GM18861 (cell line): ENCODE measurements around the gene MIER1.
"Not testable (repeated sequence)": the region's sequence is repeated elsewhere in the genome, so short reads cannot be mapped to it uniquely, and the experiment has no call there.

Experiments
- ATAC-seq: cut with Tn5 transposase; IDR thresholded peaks from one replicate; pipeline ENCODE4 v1.9.1; 2021; ENCODE audit not compliant: unreplicated experiment

MIER1 gene

DNA sequence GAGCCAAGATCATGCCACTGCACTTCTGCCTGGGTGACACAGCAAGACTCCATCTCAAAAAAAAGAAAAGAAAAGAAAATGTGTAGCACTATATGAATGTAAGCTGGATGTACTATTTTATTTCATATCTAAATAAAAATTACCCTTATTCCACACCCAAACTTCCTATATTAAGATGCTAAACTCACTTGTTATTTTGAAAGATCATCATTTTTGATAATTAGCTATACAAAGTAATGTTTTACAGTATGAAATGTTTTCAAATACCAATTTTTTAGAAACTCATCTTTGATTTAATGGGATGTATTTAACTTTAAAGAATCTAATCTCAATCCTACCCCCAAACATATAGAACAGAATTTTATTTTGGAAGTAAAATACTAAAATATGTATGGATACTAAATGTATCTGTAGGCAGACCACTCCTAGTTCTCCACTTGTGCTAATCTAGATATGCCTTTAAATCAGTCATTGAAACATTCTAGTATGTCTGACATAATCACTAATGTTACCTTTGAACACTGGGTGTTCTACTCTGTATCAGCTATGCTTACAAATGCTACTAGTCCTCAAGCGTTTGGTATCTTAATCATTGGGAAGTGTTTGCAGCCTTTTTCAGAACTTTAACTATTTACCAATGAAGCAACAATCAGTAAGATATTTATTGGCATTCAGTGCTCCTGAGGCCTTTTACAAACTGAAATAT, 12.9 kb downstream of the MIER1 start:
- no peak for ATAC-seq

DNA sequence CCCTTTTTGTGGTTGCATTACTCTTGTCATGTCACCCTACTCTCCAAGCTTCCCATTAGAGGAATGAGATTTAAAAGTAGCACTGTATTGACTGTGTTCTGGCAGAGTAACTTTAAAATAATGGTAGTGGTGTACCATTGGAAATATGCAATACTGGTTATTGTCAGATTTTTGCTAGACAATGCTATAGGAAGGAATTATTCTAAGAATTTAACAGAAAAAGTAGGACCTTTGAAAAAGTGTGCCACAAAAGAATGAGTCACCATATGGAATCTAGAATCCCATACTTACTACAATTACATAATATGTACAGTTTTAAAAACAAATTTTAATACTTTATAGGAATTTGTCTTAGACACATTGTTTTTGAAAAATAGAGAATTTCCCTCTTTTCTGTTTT, 13.8 kb downstream of the MIER1 start:
- no peak for ATAC-seq

DNA sequence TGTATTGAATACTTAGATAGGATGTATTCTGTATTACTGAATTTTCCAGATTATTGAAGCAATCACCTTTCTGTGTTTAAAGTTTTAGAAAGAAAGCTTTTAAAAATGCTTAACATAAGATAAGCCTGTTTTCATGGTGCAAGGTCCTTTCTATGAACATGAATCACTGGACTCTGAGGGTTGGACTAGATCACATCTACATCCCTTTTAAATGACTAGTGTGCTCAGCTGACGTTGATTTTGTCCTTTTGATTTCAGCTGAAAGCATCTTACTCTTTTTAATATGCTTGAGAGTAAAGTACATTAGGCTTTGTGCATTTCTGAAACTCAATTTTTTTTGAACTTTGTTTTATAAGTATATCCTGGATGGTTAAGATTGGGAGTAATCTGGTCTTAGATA, 16.2 kb downstream of the MIER1 start:
- no peak for ATAC-seq

DNA sequence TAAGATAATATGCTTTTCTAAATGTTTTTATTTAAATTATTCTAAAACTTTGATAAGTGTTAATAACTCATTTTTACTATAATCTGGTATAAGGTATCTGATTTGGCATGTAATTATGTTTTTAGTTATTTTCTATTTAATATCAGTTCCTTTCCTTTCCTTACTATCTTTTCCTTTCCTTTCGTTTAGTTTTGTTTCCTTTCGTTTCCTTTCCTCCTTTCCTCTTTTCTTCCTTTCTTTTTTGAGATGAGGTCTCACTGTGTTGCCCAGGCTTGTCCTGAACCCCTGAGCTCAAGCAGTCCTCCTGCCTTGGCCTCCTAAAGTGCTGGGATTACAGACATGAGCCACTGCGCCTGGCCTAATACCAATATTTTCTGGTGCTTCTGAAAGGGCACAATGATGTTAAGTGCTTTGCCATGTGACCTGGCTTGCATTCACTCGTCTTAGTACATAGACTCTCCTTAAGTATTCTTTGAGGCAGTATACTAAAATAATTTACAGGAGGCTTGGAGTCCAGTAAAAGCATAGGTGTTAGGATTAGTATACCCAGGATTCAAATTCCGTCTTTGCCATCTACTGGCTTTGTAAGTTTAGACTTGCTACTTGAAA, 18.7 kb downstream of the MIER1 start:
- ATAC-seq = no peak

DNA sequence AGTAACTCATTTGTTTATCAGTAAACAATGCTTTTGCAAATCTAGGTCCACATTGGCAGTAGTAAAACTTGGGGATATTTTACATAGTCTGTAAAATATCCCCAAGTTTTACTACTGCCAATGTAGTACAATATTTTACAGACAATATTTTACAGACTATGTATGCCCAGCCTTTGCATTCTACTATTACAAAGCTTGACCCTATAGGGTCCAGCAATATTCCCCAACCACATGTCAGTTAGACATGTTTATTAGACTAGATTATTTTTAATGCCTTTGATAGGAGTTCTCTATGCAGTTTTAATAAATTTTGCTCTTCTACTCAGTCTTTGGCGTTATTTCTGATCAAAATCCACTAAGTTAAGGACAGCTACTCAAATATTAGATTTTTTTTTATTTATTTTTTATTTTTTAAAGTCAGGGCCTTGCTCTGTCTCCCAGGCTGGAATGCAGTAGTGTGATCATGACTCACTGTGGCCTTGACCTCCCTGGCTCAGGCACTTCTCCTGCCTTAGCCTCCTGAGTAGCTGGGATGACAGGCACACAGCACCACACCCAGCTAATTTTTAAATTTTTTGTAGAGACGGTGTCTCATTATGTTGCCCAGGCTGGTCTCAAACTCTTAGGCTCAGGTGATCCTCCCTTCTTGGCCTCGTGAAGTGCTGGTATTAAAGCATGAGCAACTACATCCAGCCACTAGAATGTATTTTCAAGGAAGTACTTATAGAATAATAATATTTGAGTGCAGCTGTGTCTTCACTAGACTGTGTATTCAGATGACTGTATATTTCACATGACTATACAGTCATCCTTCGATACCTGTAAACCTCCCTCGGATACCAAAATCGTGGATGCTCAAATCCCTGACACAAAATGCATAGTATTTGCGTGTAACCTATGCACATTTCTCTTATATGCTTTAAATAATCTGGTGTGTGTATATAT, 19.8 kb downstream of the MIER1 start:
- no peak for ATAC-seq

DNA sequence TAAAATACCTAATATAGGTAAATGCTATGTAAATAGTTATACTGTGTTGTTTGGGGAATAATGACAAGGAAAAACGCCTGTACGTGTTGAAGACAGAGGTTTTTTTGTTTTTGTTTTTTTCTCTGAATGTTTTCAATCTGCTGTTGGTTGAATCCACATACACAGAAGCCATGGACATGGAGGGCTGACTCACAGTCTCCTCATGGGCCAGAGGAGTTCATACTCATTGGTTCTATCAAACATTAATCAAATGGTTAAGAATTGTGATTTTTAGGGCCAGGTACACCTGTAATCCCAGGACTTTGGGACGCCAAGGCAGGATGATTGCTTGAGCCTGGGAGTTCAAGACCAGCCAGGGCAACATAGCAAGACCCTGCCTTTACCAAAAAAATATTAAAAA, 20.5 kb downstream of the MIER1 start:
- no peak for ATAC-seq

DNA sequence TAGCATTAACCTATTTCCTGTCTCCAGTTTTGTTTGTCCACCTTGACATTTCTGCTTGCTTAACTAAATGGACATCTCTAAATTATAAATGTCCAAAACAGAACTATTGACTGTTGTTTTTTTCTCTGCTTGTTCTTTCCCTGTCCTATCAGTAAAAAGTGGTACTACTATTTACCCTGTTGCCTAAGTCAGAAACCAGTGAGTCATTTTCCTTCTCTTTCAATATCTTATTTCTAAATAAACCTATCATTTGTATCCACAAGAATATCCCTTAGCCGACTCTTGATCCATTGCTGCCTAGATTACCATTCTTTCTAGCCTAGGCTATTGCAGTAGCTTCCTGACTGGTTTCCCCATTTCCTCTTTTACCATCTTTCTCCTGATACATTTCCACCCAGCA, 22.5 kb downstream of the MIER1 start:
- no peak for ATAC-seq

DNA sequence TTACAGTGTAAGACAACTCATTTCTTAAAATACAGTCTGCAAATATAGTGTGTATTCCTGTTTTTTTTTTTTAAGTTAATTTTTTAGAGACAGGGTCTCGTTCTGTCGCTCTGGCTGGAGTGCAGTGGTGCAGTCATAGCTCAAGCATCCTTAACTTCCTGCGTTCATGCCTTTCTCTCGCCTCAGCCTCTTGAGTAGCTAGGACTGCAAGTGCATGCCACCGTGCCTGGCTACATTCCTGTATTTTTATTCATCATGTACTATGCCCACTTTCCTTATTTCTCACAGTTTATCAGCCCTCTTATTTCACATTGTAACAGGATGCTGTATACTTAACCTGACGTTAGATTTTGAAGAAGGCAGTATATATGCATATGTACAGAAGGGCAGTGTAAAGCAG, 26.7 kb downstream of the MIER1 start:
- no peak for ATAC-seq

DNA sequence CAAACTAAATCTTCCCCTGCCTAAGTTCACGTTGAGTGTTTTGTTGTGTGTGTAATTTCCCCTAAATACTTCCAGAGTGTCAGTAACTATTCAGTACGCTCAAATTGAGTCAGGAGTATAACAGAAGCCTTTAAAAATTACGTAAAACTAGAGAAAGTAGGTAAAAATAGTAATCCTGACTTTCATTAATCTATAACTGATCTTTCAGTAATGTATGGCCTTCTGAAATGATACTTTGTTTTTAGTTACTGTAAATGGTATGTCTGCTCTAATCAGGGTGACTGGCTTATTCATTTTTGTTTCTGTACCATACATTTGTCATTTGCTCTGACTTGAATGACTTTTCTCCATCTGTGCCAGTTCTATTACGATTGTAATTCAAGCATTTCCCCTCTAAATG, 29.4 kb downstream of the MIER1 start:
- ATAC-seq = peak; percentile 93

DNA sequence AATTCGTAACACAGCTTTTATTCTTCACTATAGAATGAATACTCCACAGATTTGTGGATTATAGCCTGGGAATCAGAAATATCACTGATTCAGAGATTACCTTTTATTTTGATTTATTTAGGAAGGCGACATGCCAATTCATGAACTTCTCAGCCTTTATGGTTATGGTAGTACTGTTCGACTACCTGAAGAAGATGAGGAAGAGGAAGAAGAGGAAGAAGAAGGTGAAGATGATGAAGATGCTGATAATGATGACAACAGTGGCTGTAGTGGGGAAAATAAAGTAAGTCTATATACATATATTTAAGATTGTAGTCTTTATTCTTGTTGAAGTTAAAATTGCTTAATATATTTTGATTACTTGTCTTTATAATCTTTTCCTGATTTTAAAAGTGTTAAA, 33.1 kb downstream of the MIER1 start:
- ATAC-seq = no peak

DNA sequence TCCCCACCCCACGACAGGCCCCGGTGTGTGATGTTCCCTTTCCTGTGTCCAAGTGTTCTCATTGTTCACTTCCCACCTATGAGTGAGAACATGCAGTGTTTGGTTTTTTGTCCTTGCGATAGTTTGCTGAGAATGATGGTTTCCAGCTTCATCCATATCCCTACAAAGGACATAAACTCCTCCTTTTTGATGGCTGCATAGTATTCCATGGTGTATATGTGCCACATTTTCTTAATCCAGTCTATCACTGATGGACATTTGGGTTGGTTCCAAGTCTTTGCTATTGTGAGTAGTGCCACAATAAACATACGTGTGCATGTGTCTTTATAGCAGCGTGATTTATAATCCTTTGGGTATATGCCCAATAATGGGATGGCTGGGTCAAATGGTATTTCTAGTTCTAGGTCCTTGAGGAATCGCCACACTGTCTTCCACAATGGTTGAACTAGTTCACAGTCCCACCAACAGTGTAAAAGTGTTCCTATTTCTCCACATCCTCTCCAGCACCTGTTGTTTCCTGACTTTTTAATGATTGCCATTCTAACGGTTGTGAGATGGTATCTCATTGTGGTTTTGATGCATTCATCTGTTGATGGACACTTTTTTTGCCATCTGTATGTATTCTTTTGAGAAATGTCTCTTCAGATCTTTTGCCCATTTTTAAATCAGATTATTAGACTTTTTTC, 41.5 kb downstream of the MIER1 start:
- not testable (repeated sequence) for ATAC-seq

DNA sequence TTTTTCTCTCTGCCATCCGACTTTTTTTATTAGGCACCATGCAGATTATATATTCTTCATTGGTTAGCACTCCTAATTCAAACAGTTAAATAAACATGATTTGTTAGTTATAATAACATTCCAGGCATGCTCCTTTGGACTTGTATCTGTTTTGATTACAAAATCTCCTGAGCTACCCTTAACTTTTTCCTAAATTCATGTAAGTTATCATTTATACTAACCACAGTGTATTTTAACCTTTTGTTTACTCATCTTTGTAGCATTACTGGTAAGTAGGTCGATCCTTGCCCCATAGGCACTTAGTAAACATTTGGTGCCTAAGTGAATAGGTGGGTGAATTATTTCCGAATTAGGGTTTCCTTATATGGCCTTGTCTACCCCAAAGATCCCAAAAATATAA, 43.8 kb downstream of the MIER1 start:
- no peak for ATAC-seq

DNA sequence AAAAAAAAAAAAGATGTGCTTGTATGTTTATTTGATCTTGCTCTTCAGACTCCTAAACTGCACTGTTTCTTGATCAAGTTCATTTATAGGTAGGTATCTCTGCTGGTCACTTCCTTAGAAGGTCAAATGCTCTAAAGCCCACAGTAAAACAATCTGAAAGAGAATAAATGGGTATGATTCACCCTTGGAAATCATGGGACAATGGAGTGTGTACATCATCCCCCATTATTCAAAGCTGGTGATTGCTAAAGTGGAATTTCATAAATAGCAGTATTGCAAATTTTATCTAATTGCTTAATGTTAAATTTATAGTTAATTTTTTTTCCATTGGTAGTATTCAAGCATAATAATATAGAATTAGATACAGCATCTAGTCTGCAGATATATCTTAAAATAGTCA, 53.4 kb downstream of the MIER1 start:
- ATAC-seq = no peak

DNA sequence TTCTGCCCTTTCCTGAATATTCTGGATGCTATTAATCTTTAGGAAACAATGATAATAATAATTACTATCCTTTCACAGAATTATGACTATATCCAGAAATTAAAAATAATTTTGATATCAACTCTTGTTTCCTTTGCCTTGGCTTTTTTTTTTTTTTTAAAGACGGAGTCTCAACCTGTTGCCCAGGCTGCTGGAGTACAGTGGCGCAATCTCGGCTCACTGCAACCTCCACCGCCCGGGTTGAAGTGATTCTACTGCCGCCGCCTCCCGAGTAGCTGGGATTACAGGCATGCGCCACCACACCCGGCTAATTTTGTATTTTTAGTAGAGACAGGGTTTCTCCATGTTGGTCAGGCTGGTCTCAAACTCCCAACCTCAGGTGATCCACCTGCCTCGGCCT, 54.8 kb downstream of the MIER1 start:
- not testable (repeated sequence) for ATAC-seq

DNA sequence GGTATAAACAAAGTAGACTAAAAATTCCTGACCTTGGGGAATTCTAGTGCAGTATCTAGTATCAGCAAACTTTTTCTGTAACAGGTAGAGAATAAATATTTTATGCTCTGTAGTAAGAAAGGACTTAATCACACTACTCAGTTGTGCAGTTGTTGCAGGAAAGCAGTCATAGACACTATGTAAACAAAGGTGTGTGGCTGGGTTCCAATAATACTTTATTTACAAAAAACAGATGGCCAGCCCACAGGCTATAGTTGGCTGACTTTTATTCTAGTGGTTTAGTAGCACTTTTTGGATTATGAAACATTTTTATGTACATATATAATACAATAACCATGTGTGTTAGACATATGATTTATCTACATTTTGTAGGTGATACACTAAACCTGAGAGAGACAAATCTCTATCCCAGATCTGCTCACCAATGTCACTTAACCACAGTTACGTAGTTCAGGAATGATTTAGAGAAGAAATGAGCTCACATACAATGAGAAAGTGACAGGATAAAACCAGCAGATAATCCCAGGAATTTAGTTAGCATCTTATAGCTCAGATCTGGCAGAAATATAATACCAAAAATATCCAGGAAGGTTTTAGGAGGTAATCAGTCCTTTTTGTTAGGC, 56.1 kb downstream of the MIER1 start:
- ATAC-seq = no peak

DNA sequence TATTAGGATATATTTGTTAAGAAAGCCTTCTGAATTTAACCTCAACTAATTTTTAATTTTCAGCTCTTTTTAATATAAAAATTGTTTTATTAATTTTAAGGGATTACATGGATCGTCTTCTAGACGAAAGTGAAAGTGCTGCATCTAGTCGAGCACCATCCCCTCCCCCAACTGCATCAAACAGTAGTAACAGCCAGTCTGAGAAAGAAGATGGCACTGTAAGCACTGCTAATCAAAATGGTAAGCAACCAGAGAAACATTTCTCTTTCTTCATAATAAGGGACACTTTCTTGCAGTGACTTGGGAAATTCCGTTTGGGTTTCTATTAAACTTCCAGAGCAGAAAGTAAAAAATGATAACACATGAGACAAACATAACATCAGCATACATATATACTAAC, 56.9 kb downstream of the MIER1 start:
- ATAC-seq = no peak

DNA sequence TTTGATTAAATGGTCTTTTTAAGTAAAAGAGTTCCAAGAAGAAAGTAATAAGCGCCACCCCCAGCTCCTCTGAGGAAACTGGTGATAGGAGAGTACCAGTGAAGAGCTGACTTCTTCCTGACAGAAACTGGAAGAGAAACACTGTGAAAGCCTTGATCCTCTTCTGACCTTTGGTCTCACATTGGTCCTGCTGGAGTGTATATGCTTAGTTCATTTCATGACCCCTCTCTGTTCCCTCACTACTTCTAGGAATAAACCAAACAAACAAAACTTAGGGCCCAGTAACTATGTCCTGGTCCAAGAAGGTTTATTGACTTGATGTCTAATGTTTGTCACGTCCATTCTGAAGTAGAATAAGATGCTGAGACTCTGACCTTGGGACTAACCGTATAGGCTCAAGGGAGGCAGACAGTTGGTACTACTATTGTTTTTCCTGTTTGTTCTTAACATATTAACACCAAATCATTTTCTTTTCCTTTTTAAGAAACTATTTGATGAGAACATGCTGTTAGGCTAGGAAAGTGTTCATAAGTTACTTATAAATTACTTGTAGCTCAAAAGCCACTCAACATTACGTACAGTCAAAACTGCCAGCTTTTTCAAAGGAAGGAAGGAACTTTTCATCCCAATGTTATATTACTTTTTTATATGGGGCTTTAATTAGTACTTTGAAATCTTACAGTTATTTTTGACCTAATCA, 57.9 kb downstream of the MIER1 start:
- peak; percentile 47 for ATAC-seq

DNA sequence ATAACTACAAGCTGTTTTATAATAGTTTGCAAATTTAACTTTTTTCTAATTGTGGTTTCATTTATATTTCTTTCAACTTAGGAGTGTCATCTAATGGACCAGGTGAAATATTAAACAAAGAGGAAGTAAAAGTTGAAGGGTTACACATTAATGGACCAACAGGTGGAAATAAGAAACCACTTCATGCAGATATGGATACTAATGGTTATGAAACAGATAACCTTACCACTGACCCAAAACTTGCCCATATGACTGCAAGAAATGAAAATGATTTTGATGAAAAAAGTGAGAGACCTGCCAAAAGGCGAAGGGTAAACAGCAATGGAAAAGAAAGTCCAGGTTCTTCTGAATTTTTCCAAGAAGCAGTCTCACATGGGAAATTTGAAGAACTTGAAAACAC, 59.7 kb downstream of the MIER1 start:
- peak; percentile 86 for ATAC-seq

DNA sequence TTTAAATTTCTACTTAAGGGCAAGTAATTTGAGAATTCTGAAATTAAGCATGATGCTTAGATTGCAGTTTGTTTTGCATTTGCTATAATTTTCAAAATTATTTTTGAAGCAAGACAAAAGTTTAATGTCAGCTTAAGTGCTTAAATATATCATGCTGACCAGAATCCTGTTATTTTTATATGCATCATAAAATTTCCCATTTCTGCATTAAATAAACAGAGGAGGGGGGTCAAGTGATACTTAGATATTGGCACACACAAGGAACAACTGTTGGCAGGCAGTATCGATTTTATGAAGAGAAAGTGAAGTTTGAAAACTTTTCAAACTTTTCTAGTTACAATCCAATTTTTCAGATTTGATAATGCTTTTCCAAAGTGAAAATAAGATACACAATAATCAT, 61.0 kb downstream of the MIER1 start:
- no peak for ATAC-seq

DNA sequence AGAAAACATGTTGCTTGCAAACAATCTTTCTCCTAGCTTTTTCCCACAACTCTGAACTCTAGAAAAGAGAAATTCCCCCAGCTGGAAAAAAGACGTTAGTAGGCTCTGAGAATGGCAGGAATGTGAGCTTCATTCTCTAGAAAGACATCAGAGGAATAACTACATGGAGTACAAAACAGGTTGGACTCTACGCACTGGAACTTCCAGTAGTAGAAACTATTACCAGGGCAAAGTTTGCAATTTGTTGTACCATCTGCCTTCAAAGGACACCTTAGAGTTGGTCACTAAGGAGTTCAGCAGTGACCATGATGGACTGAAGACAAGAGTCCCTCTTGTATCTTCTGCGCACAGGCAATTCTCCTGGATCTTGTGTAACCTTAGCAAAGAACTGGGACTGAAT, 68.3 kb downstream of the MIER1 start:
- ATAC-seq = no peak
